ENCODE results near the gene TSPAN1.

Gene TSPAN1

GRCh38 chr1:46205141-46205540, 30.3 kb downstream of the TSPAN1 start:
- no peak for FAIRE-seq
- TF ChIP-seq TAF1 (IDR thresholded peaks at IDR 0.05; ENCODE audit: low read depth, low read length): no peak
- no peak for TF ChIP-seq POLR2AphosphoS5 (IDR thresholded peaks at IDR 0.05; ENCODE audit: low read depth, low read length)
- no peak for TF ChIP-seq PAX5 (IDR thresholded peaks at IDR 0.05; ENCODE audit: insufficient read depth, low read length, severe bottlenecking)
- no peak for TF ChIP-seq SPI1 (IDR thresholded peaks at IDR 0.05; ENCODE audit: low read depth, low read length)
- TF ChIP-seq POU2F2 (IDR thresholded peaks at IDR 0.05; ENCODE audit: low read depth, low read length): no peak
- TF ChIP-seq POLR2A (IDR thresholded peaks at IDR 0.05; ENCODE audit: low read depth, low read length): no peak
- no peak for DNase-seq (ENCODE audit: insufficient read length, low spot score)

DNA sequence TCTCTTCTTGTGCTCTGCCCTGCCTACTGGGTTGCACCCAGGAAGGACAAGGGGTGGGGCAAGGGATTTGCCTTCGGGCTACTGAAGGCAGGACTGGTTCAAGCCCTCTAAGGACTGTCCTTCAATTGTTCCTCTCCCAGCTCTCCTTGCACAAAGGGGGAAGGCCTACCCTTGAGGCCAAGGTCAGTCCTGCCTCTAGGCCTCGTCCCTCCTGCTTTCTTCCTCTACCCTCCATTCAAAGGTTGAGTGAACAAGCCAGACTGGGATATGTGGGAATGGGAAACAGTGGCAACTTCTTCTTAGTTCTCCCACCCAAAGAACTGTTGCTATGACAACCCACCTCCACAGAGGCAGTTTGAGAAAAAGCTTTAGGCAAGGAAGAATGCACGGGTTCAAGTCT, 30.9 kb downstream of the TSPAN1 start:
- DNase-seq (ENCODE audit: insufficient read length, low spot score): no peak
- FAIRE-seq: no peak
- no peak for TF ChIP-seq PAX5 (IDR thresholded peaks at IDR 0.05; ENCODE audit: insufficient read depth, low read length, severe bottlenecking)
- no peak for TF ChIP-seq SPI1 (IDR thresholded peaks at IDR 0.05; ENCODE audit: low read depth, low read length)
- no peak for TF ChIP-seq POLR2AphosphoS5 (IDR thresholded peaks at IDR 0.05; ENCODE audit: low read depth, low read length)
- no peak for TF ChIP-seq POU2F2 (IDR thresholded peaks at IDR 0.05; ENCODE audit: low read depth, low read length)

GRCh38 chr1:46206399-46206798, 31.5 kb downstream of the TSPAN1 start:
- TF ChIP-seq SPI1 (IDR thresholded peaks at IDR 0.05; ENCODE audit: low read depth, low read length): no peak
- no peak for TF ChIP-seq POU2F2 (IDR thresholded peaks at IDR 0.05; ENCODE audit: low read depth, low read length)
- no peak for TF ChIP-seq POLR2AphosphoS5 (IDR thresholded peaks at IDR 0.05; ENCODE audit: low read depth, low read length)
- no peak for TF ChIP-seq POLR2A (IDR thresholded peaks at IDR 0.05; ENCODE audit: low read depth, low read length)
- no peak for TF ChIP-seq TAF1 (IDR thresholded peaks at IDR 0.05; ENCODE audit: low read depth, low read length)
- no peak for DNase-seq (ENCODE audit: insufficient read length, low spot score)
- no peak for FAIRE-seq

GRCh38 chr1:46210561-46210960, 35.7 kb downstream of the TSPAN1 start:
- FAIRE-seq: no peak
- TF ChIP-seq SPI1 (IDR thresholded peaks at IDR 0.05; ENCODE audit: low read depth, low read length): no peak
- TF ChIP-seq TAF1 (IDR thresholded peaks at IDR 0.05; ENCODE audit: low read depth, low read length): no peak
- TF ChIP-seq POLR2A (IDR thresholded peaks at IDR 0.05; ENCODE audit: low read depth, low read length): no peak
- TF ChIP-seq PAX5 (IDR thresholded peaks at IDR 0.05; ENCODE audit: insufficient read depth, low read length, severe bottlenecking): no peak
- TF ChIP-seq POU2F2 (IDR thresholded peaks at IDR 0.05; ENCODE audit: low read depth, low read length): no peak
- TF ChIP-seq POLR2AphosphoS5 (IDR thresholded peaks at IDR 0.05; ENCODE audit: low read depth, low read length): no peak
- DNase-seq (ENCODE audit: insufficient read length, low spot score): no peak

DNA sequence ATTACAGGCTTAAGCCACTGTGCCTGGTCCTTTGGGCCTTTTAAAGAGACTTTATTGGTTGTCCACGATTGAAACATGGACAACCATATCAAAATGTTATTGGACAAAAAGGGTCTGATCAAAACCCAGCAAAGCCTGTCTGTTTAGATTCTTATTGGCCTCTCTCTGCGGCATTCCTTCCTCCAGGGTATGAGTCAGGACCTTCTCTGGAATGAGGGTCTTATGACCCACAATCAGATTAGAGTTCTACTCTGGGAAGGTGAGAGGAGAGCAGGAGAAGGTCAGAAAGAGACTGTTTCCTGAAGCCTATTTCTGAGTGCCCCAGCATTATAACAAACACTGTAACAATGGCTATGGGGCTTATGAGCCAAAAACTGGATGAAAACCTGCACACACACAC, 36.2 kb downstream of the TSPAN1 start:
- TF ChIP-seq POU2F2 (IDR thresholded peaks at IDR 0.05; ENCODE audit: low read depth, low read length): no peak
- no peak for TF ChIP-seq POLR2AphosphoS5 (IDR thresholded peaks at IDR 0.05; ENCODE audit: low read depth, low read length)
- TF ChIP-seq PAX5 (IDR thresholded peaks at IDR 0.05; ENCODE audit: insufficient read depth, low read length, severe bottlenecking): no peak
- TF ChIP-seq POLR2A (IDR thresholded peaks at IDR 0.05; ENCODE audit: low read depth, low read length): no peak
- TF ChIP-seq SPI1 (IDR thresholded peaks at IDR 0.05; ENCODE audit: low read depth, low read length): no peak
- no peak for TF ChIP-seq TAF1 (IDR thresholded peaks at IDR 0.05; ENCODE audit: low read depth, low read length)
- FAIRE-seq: no peak
- no peak for DNase-seq (ENCODE audit: insufficient read length, low spot score)

DNA sequence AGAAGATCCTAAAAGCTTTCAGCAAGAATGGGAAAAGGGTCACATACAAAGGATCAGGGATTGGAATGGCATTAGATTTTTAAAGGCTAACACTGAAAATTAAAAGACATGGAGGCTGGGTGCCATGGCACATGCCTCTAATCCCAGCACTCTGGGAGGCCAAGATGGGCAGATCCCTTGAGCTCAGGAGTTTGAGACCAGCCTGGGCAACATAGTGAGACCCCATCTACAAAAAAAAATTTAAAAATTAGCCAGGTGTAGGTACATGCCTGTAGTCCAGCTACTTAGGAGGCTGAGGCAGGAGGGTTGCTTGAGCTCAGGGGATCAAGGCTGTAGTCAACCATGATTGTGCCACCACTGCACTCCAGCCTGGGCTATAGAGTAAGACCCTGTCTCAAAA, 40.6 kb downstream of the TSPAN1 start:
- DNase-seq (ENCODE audit: insufficient read length, low spot score): no peak
- FAIRE-seq: no peak
- TF ChIP-seq POU2F2 (IDR thresholded peaks at IDR 0.05; ENCODE audit: low read depth, low read length) (no peak), PAX5 (IDR thresholded peaks at IDR 0.05; ENCODE audit: insufficient read depth, low read length, severe bottlenecking) (no peak), SPI1 (IDR thresholded peaks at IDR 0.05; ENCODE audit: low read depth, low read length) (no peak), POLR2AphosphoS5 (IDR thresholded peaks at IDR 0.05; ENCODE audit: low read depth, low read length) (no peak), TAF1 (IDR thresholded peaks at IDR 0.05; ENCODE audit: low read depth, low read length) (no peak), POLR2A (IDR thresholded peaks at IDR 0.05; ENCODE audit: low read depth, low read length) (no peak)

DNA sequence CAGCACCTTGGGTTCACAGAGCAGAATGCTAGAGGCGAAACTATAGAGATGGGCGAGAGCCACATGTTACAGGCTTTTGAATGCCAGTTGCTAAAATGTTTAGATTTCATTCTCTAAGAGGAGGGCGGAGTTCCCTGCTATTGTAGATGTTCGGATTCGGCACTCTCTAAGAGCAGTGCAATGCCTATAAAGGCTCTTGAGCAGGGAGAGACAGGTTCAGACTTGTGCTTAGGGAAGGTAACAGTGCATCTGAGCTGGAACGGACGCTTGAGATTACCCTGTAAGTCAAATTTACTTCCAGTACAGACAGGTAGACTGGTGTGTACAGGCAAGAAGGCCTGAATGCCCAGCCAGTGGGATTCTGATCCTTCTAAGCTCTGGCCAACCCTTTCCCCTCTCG, 43.6 kb downstream of the TSPAN1 start:
- no peak for DNase-seq (ENCODE audit: insufficient read length, low spot score)
- FAIRE-seq: no peak
- TF ChIP-seq POU2F2 (IDR thresholded peaks at IDR 0.05; ENCODE audit: low read depth, low read length): no peak
- no peak for TF ChIP-seq POLR2AphosphoS5 (IDR thresholded peaks at IDR 0.05; ENCODE audit: low read depth, low read length)
- TF ChIP-seq PAX5 (IDR thresholded peaks at IDR 0.05; ENCODE audit: insufficient read depth, low read length, severe bottlenecking): no peak
- no peak for TF ChIP-seq SPI1 (IDR thresholded peaks at IDR 0.05; ENCODE audit: low read depth, low read length)
- no peak for TF ChIP-seq POLR2A (IDR thresholded peaks at IDR 0.05; ENCODE audit: low read depth, low read length)
- no peak for TF ChIP-seq TAF1 (IDR thresholded peaks at IDR 0.05; ENCODE audit: low read depth, low read length)

DNA sequence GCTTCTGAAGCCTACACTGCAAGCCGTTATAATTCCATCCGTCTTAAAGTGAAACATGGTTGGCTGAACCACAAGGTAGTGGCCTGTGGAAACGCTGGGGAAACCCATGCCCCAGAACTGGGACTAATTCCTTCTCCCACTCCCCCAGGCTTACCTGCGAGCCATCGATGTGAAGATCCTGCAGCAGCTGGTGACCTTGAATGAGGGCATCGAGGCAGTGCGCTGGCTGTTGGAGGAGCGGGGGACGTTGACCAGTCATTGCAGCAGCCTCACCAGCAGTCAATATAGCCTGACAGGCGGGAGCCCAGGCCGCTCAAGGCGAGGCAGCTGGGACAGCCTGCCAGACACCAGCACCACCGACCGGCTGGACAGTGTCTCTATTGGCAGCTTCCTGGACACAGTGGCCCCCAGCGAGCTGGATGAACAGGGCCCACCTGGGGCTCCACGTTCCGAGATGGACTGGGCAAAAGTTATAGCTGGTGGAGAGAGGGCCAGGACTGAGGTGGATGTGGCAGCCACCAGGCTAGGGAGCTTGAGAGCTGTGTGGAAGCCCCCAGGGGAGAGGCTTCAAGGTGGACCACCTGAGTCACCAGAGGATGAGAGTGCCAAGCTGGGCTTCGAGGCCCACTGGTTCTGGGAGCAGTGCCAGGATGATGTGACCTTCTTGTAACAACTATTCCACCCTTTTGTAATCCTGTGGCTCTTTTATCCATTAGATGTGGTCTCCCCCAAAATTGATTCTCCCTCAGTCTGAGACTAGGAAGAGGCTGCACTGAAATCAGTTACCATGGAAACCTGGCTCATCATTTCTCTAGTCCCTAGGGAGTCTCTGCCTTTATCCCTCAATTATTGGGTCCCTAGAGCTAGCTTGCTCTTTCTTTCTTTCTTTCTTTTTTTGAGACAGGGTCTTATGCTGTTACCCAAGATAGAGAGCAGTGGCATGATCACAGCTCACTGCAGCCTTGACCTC, 44.9 kb downstream of the TSPAN1 start:
- FAIRE-seq (no peak), DNase-seq (ENCODE audit: insufficient read length, low spot score) (no peak)
- no peak for TF ChIP-seq POLR2A (IDR thresholded peaks at IDR 0.05; ENCODE audit: low read depth, low read length)
- no peak for TF ChIP-seq POLR2AphosphoS5 (IDR thresholded peaks at IDR 0.05; ENCODE audit: low read depth, low read length)
- TF ChIP-seq PAX5 (IDR thresholded peaks at IDR 0.05; ENCODE audit: insufficient read depth, low read length, severe bottlenecking): no peak
- no peak for TF ChIP-seq TAF1 (IDR thresholded peaks at IDR 0.05; ENCODE audit: low read depth, low read length)
- TF ChIP-seq POU2F2 (IDR thresholded peaks at IDR 0.05; ENCODE audit: low read depth, low read length): no peak

DNA sequence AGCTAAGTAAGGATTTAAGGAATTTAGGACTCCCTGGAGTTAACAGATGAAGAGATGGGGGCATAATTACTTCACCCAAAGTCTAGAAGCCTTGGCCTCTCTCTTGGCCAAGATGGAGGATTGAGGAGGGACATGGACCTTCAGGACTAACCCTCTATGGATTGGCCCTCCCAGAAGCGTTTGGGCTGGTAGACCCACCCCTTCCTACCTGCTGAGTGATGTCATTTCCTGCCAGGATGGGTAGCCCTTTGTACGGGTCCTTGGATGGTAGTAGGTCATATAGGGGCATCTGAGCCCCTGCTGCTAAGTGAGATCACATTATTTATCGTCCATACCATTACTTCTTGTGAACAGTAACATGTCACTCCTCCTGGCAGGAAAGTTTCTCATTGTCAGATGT, 45.9 kb downstream of the TSPAN1 start:
- no peak for FAIRE-seq

More for the DNA sequence above, 45.9 kb downstream of the TSPAN1 start:
- DNase-seq (ENCODE audit: insufficient read length, low spot score): no peak
- TF ChIP-seq POU2F2 (IDR thresholded peaks at IDR 0.05; ENCODE audit: low read depth, low read length) (no peak), SPI1 (IDR thresholded peaks at IDR 0.05; ENCODE audit: low read depth, low read length) (no peak), PAX5 (IDR thresholded peaks at IDR 0.05; ENCODE audit: insufficient read depth, low read length, severe bottlenecking) (no peak), POLR2AphosphoS5 (IDR thresholded peaks at IDR 0.05; ENCODE audit: low read depth, low read length) (no peak), TAF1 (IDR thresholded peaks at IDR 0.05; ENCODE audit: low read depth, low read length) (no peak), POLR2A (IDR thresholded peaks at IDR 0.05; ENCODE audit: low read depth, low read length) (no peak)
